SK-N-SH (cell line): Measurements from ENCODE around the gene CCDC167. TPM values are rescaled to one million over a fixed set of nuclear protein-coding genes. Genes with fewer than 3 reads are reported as not detected.

Experiments
- CTCF ChIA-PET: fragments of 300-600, 350-600 bp; formaldehyde crosslinking; extraction: SDS; loops from one replicate; lab custom pipeline; 2021; lab: Yijun Ruan, JAX
- POLR2A ChIA-PET: fragments of 350-600 bp; sonication (Branson Sonifier 250); formaldehyde crosslinking; extraction: SDS; loops from one replicate; lab custom pipeline; 2020; ENCODE audit warnings: antibody characterized with exemption, inconsistent platforms; lab: Yijun Ruan, JAX
- DNase-seq: peaks from one replicate; pipeline ENCODE4 v3.0.0; 2012
- H2AFZ ChIP-seq: fragments of 200-600 bp; sonication (generic); 2 replicates; pipeline ENCODE4 v1.8.1; 2016; ENCODE audit warnings: antibody characterized with exemption, mild to moderate bottlenecking, low read depth
- H3F3A ChIP-seq: fragments of 200-600 bp; sonication (generic); replicated peaks from 2 replicates; pipeline ENCODE3; 2016; ENCODE audit warnings: antibody characterized with exemption, mild to moderate bottlenecking; ENCODE audit not compliant: insufficient read depth
- H3K27ac ChIP-seq, 2 experiments: fragments of 200-500 bp in 1 of 2; fragments of 200-600 bp in 1 of 2; sonication (Bioruptor generic) in 1 of 2; sonication (generic), shearing (Covaris generic) in 1 of 2; 2 replicates each; pipeline versions ENCODE4 v1.5.1 to v1.6.1; 2014 to 2016; ENCODE audit warnings: low read depth in 2 of 2, inconsistent platforms in 1 of 2, low read length in 1 of 2, mild to moderate bottlenecking in 1 of 2, mixed read lengths in 1 of 2
- H3K27me3 ChIP-seq: fragments of 200-600 bp; sonication (generic), shearing (Covaris generic); 2 replicates; pipeline ENCODE4 v1.6.1; 2016; ENCODE audit warnings: mixed run types; ENCODE audit not compliant: insufficient read depth
- H3K36me3 ChIP-seq, 2 experiments: fragments of 200-500 bp in 1 of 2; fragments of 200-600 bp in 1 of 2; sonication (Bioruptor generic) in 1 of 2; sonication (generic) in 1 of 2; replicated peaks in 1 of 2; 2 replicates each; pipeline versions ENCODE3 to v1.5.1; 2014 to 2016; ENCODE audit warnings: low read length in 1 of 2, mild to moderate bottlenecking in 1 of 2; ENCODE audit not compliant: insufficient read depth in 2 of 2, control insufficient read depth in 1 of 2
- H3K4me1 ChIP-seq, 2 experiments: fragments of 200-500 bp in 1 of 2; fragments of 200-600 bp in 1 of 2; sonication (Bioruptor generic) in 1 of 2; sonication (generic), shearing (Covaris generic) in 1 of 2; 2 replicates each; pipeline versions ENCODE4 v1.5.1 to v1.6.1; 2014 to 2016; ENCODE audit warnings: low read depth in 1 of 2, low read length in 1 of 2, mixed run types in 1 of 2; ENCODE audit not compliant: insufficient read depth in 2 of 2, control insufficient read depth in 1 of 2
- H3K4me2 ChIP-seq: fragments of 200-600 bp; sonication (generic), shearing (Covaris generic); 2 replicates; pipeline ENCODE4 v1.6.1; 2017; ENCODE audit warnings: mixed run types
- H3K4me3 ChIP-seq, 2 experiments: fragments of 200-500 bp in 1 of 2; fragments of 200-600 bp in 1 of 2; sonication (Bioruptor generic) in 1 of 2; sonication (generic), shearing (Covaris generic) in 1 of 2; 2 replicates each; pipeline versions ENCODE4 v1.5.1 to v1.8.1; 2014 to 2016; ENCODE audit warnings: low read depth in 2 of 2, inconsistent platforms in 1 of 2, low read length in 1 of 2, mild to moderate bottlenecking in 1 of 2, mixed read lengths in 1 of 2, moderate library complexity in 1 of 2
- H3K79me2 ChIP-seq: fragments of 200-600 bp; sonication (generic); 2 replicates; pipeline ENCODE4 v1.8.1; 2017; ENCODE audit warnings: mild to moderate bottlenecking; ENCODE audit not compliant: insufficient read depth
- H3K9ac ChIP-seq: fragments of 200-600 bp; sonication (generic); 2 replicates; pipeline ENCODE4 v1.6.1; 2017; ENCODE audit warnings: mixed run types
- H3K9me2 ChIP-seq: fragments of 200-600 bp; sonication (generic); 2 replicates; pipeline ENCODE4 v1.6.1; 2017; ENCODE audit warnings: mixed run types
- H3K9me3 ChIP-seq: fragments of 200-600 bp; sonication (generic); 2 replicates; pipeline ENCODE4 v1.6.1; 2017; ENCODE audit warnings: mixed run types, mild to moderate bottlenecking, moderate library complexity
- H4K20me1 ChIP-seq: fragments of 200-600 bp; sonication (generic); 2 replicates; pipeline ENCODE4 v1.6.1; 2017; ENCODE audit warnings: mild to moderate bottlenecking, mixed run types; ENCODE audit not compliant: insufficient read depth
- FOSL2 ChIP-seq: IDR thresholded peaks from 2 replicates; pipeline ENCODE4 v1.4.0; 2012; ENCODE audit warnings: low read depth, mild to moderate bottlenecking, moderate library complexity, borderline replicate concordance
- FOXM1 ChIP-seq: IDR thresholded peaks from 2 replicates; pipeline ENCODE4 v1.4.0; 2012; ENCODE audit warnings: low read depth, mild to moderate bottlenecking
- JUND ChIP-seq: IDR thresholded peaks from 2 replicates; pipeline ENCODE4 v1.4.0; 2012
- MAX ChIP-seq: IDR thresholded peaks from 2 replicates; pipeline ENCODE4 v1.4.0; 2012; ENCODE audit warnings: low read depth
- MXI1 ChIP-seq: IDR thresholded peaks from 2 replicates; pipeline ENCODE4 v1.6.1; 2012; ENCODE audit warnings: mild to moderate bottlenecking, low read depth, low read length, improper control_type of control experiment
- NFIC ChIP-seq: IDR thresholded peaks from 2 replicates; pipeline ENCODE4 v1.4.0; 2012; ENCODE audit warnings: borderline replicate concordance
- RXRA ChIP-seq: IDR thresholded peaks from 2 replicates; pipeline ENCODE4 v1.4.0; 2012; ENCODE audit warnings: low read depth, mild to moderate bottlenecking, borderline replicate concordance
- TAF1 ChIP-seq: IDR thresholded peaks from 2 replicates; pipeline ENCODE4 v1.6.1; 2012; ENCODE audit warnings: low read depth, mild to moderate bottlenecking, low read length, moderate library complexity, borderline replicate concordance
- TCF12 ChIP-seq: IDR thresholded peaks from 2 replicates; pipeline ENCODE4 v1.4.0; 2012
- ZBTB33 ChIP-seq: IDR thresholded peaks from 2 replicates; pipeline ENCODE4 v1.4.0; 2012; ENCODE audit warnings: low read depth, borderline replicate concordance
- WGBS: methylation state at CpG from one replicate; pipeline ENCODE4 v1.1.6; 2017; ENCODE audit warnings: low lambda C conversion rate; 5-methylcytosine and 5-hydroxymethylcytosine counted together
- polyA plus RNA-seq, 3 experiments: library from polyadenylated mRNA; depleted of rRNA; stranded (reverse); fragments of >200 nt; gene quantifications; 2 replicates each; pipeline ENCODE4 v1.2.3, GENCODE V29; 2012
- TF ChIP-seq, protein P1 (sequence below): IDR thresholded peaks from 2 replicates; pipeline ENCODE4; 2012

The CCDC167 gene
- polyA plus RNA-seq, 1 of the 3 experiments (the other 2 are of a cell fraction) = 49.1 TPM

DNA sequence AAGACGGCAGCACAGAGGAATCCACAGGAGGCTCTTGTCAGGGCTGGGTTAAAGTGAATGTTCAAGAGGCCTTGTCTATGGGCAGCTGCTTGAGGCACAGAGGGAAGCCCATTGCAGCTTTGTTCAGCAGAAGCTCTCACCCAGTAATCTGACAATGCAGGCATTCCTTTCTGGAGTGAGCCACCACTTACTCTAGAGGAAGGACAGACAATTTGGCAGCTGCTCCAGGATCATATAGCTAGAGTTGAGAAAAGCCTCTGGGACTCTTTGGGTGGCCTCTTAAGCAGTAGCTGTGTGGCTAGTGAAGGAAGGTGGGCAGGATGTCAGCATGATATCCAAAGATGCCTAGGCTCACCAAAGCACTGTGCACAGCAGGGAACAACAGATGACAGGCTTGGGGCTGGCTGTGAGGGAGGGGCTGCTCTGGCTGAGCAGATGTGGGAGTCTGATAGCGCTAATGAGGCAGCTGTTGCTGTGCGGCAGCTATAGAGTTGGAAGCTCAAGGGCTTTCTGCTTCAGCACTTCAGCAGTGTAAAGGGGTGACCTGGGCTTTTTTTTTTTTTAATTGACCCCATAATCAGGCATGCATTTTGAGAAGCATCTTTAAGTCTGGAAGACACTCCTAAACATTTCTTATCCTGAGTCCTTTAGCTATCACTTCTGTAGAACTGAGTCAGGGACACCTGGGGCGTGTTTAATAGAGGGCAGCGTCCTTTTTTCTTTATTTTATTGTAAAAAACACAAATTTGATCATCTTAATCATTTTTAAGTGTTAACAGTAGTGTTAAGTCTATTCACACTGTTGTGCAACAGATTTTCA lies 39.5 kb downstream of the CCDC167 start (continued):
- no peak for TF ChIP-seq ZBTB33
- peak; percentile 90 for TF ChIP-seq MXI1
- no peak for TF ChIP-seq FOSL2

- Histone ChIP-seq H4K20me1 (no peaks in the 10 kb centered on the region), H3K4me1 (peaks cover 16 to 75% of the 10 kb centered on the region in 2 experiments; a peak in 3 of 4 replicates), H3K27me3 (no peaks in the 10 kb centered on the region), H3K9ac (peak overlapping the region; percentile 30; the same call in 1 of the 2 replicates), H3K4me3 (no peak overlapping the region), H3K27ac (peak overlapping the region; percentile 4 to 72; a peak in 3 of 4 replicates), H3K79me2 (no peaks in the 10 kb centered on the region), H2AFZ (no peak overlapping the region), H3F3A (peaks cover 14% of the 10 kb centered on the region), H3K4me2 (peak overlapping the region; percentile 49), H3K9me3 (no peaks in the 10 kb centered on the region), H3K36me3 (peaks cover 22 to 46% of the 10 kb centered on the region in 2 experiments), H3K9me2 (no peaks in the 10 kb centered on the region)
- peak; percentile 65 for TF ChIP-seq NFIC
- TF ChIP-seq TAF1 = no peak
- peak; percentile 10; the same call in 1 of the 2 replicates for TF ChIP-seq FOSL2
- TF ChIP-seq FOXM1 = no peak
- TF ChIP-seq MAX = 0 out of 2 replicates have a peak, but pooled peaks have one; percentile 21
- TF ChIP-seq, protein P1, sequence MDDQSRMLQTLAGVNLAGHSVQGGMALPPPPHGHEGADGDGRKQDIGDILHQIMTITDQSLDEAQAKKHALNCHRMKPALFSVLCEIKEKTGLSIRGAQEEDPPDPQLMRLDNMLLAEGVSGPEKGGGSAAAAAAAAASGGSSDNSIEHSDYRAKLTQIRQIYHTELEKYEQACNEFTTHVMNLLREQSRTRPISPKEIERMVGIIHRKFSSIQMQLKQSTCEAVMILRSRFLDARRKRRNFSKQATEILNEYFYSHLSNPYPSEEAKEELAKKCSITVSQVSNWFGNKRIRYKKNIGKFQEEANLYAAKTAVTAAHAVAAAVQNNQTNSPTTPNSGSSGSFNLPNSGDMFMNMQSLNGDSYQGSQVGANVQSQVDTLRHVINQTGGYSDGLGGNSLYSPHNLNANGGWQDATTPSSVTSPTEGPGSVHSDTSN = peak; percentile 29; the same call in 1 of the 2 replicates
- no peak for TF ChIP-seq RXRA
- TF ChIP-seq TCF12 = peak; percentile 25; the same call in 1 of the 2 replicates
- TF ChIP-seq JUND = 0 out of 2 replicates have a peak, but pooled peaks have one; percentile 13
- ChIA-PET CTCF (interaction anchor here (0.8 to 2.7 kb wide), 3 partner anchors 19 to 235 kb away, joined by 3 to 7 read pairs (median 3); no protein-coding TSS in a partner anchor), POLR2A (interaction anchor here (3.1 kb wide), 1 partner anchor 24 kb away, joined by 9 read pairs; the partner anchor contains the start of gene CMTR1)
- no peak for DNase-seq
- WGBS = 40% methylated on average over 6 of the region's 6 CpGs
Observed at GRCh38 chr6:37456816-37457560, 42.7 kb downstream of the CCDC167 start.
